HG03135 (cell line): ENCODE measurements around the gene THG1L.
A peak's percentile ranks its signal among the peaks of the same experiment; 100 is the strongest.
"Not testable (repeated sequence)": the region's sequence is repeated elsewhere in the genome, so short reads cannot be mapped to it uniquely, and the experiment has no call there.

Experiments used
- ATAC-seq: cut with Tn5 transposase; IDR thresholded peaks from one replicate; pipeline ENCODE4 v1.9.1; 2021; ENCODE audit warnings: mild to moderate bottlenecking, moderate library complexity; ENCODE audit not compliant: unreplicated experiment

THG1L gene

DNA sequence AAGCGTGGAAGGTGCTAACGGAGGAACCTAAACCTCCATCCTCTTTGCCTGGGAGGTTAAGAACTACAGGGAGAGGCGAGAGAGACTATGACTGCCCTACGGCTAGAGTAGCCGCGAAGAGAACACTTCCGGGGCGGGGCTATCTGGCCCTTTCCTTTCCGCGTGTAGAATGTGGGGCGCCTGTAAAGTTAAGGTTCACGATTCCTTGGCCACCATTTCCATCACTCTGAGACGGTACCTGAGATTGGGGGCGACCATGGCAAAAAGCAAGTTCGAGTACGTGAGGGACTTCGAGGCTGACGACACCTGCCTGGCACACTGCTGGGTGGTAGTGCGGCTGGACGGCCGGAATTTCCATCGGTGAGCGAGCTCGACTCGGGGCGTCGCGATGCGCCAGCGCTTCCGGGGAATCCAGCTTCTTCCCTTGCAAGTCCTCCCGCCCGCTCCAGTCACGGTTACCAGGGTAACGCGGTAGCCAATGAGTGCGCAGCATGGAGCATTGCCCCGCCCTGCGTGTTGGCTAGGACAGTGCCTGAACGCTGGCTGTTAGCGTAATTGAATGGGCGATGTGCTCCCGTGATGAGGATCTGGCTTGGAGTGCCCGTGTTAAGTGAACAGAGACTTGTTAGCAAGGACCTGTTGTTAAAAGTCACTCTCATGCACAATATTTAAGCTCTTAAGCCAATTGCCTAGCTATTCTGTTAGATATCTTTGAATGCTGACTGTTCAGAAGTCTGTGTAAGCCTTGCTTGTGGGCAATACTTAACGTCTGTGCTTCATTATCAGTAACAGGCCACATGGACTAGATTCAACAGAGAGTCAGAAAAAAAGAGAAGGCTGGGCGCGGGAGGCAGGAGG is at the start of gene THG1L:
THG1L (plus strand) TSS at position 149 of the 858 bp plus-strand sequence; CDS start at position 170, 21 bp downstream.
- peak; percentile 96 for ATAC-seq

DNA sequence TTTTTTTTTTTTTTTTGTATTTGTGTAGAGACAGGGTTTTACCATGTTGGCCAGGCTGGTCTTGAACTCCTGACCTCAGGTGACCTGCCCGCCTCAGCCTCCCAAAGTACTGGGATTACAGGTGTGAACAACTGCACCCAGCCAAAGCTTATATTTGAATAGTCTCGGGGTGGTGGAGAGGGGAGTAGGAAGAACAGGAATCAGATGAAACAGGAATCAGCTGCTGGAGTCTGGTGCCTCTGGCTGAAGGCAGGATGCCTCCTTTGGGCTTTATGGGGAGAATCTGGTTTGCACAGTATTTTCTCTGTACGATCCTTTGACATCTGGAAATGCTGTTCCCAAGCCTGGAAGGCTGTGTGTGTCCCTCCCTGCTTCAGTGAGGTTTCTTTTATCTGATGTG is 49.0 kb upstream of the THG1L start:
- ATAC-seq = no peak

DNA sequence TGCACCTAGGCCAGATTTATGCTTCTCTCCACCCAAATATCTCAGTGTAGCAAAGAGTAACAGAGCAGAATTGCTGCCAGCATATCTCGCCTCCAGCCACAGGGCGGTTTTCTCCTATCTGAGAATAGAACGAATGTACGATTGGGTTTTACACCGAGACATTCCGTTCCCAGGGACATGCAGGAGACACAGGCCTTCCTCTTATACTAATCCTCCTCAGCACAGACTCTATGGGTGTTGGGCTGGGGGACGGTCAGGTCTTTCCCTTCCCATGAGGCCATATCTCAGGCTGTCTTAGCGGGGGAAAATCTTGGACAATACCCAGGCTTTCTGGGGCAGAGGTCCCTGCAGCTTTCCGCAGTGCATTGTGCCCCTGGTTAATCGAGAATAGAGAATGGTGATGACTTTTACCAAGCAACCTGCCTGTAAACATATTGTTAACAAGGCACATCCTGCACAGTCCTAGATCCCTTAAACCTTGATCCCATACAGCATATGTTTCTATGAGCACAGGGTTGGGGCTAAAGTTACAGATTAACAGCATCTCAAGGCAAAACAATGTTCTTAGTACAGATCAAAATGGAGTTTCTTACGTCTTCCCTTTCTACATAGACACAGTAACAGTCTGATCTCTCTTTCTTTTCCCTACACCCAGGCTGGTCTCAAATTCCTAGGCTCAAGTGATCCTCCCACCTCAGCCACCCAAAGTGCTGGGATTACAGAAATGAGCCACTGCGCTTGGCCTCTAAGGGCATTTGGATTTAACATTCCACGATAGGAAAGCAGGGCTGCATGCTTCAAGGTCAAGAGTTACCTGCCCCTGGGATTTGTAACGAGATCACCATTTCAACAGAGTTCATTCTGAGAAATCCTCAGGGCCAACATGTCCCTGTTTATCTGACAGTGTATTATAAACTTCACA is 44.7 kb upstream of the THG1L start:
- ATAC-seq = not testable (repeated sequence)

DNA sequence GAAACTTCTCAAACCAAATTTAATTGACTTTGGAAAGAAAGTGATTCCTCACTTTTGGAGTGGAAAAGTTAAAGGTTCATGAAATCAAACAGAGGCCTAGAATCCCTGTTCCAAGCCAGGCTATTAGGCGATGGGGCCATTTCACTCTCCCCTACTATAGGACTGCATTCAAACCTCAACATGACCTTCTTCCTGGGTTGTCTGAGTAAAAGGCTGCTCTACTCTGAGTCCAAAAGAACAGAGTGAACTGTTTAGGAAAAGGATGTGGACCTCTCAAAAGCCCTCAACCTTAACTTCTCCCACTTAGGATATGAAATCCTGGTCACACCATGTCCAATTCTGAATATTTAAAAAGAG is 44.0 kb upstream of the THG1L start:
- no peak for ATAC-seq

DNA sequence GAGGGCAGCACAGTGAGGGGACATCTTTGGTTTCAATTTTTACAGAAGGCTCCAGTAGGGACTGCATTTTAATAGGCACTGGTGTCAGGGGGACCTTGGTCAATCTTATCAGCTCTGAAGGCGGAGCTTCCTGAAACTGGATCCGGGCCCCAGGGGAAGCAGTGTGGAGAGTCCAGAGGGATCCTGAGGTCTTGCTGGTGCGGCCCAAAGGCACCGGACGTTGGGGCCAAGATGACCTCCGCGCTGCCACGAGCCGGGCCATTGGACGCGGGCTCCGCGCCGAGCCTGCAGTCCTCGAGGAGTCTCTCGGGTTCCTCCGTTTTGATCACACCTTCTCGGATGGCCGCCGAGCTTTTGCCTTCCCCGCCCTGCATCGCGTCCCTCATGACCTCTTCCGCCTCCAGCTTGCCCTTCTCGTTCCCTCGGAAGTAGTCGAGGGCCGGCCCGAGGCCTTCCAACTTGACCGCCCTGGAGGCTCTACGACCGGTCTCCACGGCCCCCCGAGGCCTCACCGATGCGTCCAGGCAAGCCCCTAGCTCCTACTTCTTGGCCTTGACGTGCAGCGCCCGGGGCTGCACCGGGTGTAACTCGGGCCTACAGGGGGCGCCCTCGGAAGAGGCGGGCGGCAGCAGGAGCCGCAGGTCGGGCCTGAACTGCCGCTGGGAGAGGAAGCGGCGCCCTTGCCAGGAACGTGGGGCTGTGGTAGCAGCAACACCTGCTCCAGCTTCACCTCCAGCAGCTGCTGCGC is 41.1 kb upstream of the THG1L start:
- no peak for ATAC-seq

DNA sequence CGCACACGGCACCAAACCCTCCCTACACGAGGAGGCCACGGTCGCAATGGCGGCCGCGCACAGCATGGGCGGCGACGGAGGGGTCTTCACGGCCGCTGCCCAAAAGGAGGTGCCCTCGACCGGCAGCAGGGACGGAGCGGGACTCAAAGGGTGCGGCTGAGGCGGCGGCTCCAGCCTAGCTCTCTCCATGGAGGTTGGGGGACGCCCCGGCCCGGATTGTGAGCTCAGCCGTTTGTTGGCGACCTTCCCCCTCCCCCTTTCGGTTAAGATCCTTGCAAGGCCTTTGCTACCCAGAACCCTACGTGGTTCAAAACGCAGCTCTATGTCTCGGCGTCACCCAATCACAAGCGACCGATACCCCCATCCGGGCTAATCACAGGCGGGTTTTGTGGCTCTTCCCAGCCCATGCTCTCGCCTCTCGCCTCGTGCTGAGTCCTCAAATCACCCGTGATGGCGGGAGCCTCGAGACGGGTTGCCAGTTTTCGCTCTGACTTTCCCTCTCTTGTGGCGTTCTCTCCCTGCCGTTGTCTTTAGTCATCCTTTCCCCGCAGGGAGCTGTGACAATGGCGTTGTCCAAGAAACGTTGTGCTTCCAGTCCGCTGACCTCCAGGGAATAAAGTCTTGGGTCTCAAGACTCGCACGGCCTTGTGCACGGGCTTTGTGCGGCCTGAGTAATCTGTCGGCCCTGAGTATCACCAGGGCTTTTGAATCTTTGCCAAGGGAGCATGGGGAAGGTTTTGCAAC is 40.4 kb upstream of the THG1L start:
- no peak for ATAC-seq

DNA sequence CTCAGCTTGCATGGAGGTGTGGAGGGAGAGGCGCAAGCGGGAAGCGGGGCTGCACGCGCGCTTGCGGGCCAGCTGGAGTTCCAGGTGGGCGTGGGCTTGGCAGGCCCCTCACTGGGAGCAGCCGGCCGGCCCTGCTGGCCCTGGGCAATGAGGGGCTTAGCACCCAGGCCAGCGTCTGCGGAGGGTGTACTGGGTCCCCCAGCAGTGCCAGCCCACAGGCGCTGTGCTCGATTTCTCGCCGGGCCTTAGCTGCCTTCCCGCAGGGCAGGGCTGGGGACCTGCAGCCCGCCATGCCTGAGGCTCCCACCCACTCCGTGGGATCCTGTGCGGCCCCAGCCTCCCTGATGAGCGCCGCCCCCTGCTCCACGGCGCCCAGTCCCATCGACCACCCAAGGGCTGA is 37.4 kb upstream of the THG1L start:
- ATAC-seq = not testable (repeated sequence)

DNA sequence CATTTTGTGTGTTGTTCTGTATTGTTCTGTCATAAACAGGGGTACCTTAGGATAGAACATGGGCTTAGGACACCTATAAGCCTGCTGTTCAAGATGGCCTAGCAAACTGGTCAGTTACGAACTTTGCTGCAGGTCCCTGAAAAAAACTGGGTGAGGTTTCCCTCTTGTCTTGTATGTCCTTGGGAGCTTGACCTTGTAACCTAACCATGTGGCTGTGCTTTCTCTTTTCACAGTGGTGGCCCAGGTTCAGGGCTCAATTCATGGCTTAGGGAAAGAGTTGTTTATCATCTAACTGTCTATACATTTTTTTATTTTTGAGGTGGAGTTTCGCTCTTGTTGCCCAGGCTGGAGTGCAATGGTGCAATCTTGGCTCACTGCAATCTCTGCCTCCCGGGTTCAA is 35.1 kb upstream of the THG1L start:
- ATAC-seq = not testable (repeated sequence)

DNA sequence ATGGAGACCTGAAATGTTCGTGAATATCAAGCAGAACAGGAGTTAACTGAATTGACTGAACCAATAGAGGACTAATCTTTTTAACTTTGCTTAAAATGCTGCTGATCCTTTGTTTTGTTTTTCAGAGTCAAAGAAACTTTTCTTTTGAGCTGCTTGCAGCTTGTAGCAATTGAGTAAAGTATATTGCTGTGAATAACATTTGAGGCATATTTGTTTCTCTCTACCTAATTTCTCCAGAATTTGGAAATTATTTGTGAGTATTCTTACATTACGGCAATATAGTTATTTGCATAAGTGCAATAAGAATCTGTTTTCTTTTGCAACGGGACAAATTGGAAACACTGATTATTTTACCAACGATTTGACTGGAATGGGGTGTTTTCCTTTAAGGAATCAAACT is 32.5 kb upstream of the THG1L start:
- not testable (repeated sequence) for ATAC-seq

DNA sequence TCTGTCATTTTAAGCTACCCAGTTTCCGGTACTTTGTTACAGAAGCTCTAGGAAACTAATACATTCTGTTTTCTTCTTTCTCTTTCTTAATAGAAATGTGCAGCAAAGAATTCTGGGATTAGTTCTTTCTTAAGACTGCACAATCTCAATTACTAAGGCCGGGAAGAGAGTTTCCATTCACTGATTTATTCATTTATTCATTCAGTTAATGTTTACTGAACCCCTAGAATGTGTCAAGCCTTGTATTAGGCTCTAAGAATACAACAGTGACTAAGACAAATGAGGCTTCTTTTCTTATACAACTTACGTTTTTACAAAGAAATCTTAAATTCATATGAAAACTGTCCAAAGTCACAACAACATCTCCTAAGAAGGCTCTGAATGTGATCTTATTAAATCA is 27.5 kb upstream of the THG1L start:
- no peak for ATAC-seq

DNA sequence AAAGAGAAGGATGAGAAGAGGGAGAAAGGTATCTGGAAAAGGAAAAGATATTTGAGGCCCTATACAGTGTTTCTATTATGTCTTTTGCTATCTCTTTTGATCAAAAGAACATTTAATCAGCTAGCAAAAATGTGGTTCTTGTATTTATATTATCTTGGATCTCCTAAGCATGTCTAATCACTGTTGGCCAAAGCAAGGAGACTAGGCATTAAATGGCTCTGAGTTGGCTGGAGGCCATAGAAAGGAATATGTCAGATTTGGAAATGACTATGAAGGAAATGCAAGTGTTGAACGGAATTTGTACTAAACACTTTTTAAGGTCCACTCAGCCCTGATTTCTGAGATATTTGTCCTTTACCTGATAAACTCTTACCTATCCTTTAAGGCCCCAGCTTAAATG is 22.4 kb upstream of the THG1L start:
- ATAC-seq = no peak

DNA sequence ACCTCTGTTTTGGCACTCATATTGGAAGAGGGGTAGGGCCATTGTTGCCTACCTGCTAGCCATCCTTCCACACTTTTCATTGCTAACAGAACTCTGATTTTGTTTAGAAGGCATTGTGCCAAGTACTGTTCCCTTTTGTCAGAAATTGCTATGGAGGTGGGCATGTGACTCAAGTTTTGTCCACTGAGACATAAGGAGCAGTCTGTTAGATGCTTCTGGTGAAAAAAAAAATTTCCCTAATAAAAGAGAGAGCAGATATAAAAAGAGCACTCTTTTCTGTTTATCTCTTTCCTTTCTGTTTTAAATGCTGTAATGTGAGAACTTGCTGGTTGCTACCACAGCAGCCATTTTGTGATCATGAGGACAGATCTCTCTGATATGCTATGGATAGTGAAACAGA is 21.9 kb upstream of the THG1L start:
- ATAC-seq = no peak

DNA sequence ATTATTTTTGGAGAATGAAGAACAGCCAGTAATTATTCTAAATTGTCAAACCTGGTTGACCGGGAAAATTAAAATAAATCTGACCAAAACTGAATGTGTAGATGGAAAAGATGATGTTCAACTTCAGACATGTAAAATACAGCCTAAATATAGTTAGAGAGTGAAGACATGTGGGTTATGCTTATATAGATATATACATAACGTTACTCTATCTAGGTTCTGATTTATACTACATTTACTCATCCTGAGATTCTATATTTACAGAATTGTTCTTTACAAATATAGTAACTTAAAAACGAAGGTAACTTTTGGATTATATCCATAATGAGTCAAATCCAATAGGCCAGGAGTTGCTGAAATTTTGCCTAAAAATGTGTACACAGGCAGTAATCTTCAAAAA is 20.8 kb upstream of the THG1L start:
- ATAC-seq = no peak

DNA sequence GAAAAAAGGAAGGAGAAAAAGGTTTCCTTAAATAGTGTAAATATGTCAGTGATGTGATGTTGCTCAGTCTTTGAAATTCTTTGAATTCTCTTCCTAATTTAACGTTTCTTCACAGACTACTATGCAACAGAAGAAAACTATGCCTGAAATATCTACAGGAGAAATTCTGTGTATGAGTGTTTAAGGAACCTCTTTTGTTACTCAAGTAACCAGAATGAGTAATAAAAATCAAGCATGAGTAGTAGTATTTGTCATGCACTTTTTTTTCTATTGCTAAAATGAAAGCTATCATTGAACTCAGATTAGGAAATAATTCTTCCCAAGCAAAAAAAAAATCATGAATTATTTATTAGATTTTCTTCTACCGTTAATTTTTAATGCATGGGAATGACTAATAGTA is 20.3 kb upstream of the THG1L start:
- no peak for ATAC-seq

DNA sequence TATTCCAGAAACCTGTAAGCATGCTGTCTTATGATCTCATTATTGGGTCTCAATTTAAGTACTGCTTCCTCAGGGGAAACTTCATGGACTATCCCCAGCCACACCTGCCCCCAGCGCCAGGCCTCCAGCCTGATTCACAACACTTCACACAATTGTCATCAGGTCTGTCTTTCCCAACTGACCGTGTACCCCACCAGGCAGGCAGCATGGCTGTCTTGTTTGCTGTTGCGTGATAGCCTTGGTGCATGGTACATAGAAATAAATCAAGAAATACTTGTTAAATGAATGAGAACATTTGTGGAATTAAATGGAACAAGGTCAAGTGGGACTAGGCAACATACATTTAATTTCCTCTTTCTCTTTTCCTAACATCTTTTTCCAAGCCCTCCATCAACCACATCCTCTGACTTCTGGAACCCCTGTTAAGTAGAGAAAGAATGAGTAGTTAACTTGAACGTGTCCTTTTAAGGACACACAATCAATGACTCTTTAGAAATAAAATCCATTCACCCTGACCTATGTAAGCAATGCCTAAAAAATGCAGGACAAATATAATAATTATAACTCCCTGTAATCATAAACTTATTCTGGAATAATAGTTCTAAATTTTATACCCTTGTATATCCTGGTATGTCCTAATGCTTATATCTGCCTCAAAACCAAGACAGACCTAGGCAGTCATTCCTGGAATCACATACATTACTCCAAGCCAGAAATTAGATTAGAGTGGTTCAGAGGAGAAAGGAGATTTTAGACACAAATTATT is 17.2 kb upstream of the THG1L start:
- no peak for ATAC-seq

DNA sequence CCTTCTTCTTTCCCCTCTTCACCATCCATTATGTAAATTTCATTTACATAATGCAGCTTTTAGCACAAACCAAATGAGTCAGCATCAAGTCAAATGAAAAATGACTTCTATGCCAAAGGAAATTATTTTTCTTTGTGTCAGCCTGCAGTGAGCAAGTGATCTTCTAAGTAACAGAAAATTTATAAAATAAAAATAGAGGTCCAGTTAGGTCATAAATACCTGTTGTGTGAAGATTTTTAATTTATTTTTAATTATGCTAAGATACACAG is 16.7 kb upstream of the THG1L start:
- ATAC-seq = no peak

DNA sequence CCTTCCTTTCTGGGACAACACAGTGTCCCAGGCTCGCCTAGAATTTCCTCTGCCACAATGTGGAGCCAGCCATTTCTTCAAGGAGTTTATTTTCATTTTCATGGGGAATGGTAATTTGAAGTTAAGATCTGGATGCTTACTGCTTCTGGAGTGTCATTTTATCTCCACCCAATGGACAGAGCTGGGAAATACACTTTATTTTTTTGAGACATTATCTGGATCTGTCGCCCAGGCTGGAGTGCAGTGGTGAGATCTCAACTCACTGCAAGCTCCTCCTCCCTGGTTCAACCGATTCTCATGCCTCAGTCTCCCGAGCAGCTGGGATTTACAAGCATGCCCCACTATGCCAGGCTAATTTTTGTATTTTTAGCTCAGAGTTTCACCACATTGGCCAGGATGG is 12.7 kb upstream of the THG1L start:
- ATAC-seq = no peak

DNA sequence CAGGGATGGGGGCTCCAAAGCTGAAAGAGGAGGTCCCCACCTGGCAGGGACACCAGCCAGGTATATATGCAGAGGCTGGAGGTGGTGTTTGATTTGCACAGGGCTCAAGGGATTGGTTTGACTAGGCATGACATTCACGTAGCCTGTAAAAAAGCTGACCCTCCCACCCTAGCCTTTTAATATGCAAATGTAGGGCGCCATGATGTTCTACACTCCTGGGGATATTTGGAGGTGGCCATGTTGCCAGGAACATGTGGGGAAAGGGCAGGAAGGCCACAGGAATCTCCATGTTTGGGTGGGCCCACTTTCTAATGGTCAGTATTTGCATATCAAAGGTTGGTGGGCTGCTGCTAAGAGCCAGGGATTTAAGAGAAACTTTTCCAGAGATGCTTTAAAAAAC is 12.0 kb upstream of the THG1L start:
- ATAC-seq = no peak

DNA sequence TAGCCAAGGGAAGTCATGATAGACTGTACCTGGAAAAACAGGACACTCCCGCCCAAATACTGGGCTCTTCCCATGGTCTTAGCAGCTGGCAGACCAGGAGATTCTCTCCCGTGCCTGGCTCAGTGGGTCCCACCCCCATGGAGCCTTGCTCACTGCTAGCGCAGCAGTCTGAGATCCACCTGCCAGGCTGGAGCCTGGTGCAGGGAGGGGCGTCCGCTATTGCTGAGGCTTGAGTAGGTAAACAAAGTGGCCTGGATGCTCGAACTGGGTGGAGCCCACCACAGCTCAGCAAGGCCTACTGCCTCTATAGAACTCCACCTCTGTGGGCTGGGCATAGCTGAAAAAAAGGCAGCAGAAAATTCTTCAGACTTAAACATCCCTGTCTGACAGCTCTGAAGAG is 10.1 kb upstream of the THG1L start:
- no peak for ATAC-seq

DNA sequence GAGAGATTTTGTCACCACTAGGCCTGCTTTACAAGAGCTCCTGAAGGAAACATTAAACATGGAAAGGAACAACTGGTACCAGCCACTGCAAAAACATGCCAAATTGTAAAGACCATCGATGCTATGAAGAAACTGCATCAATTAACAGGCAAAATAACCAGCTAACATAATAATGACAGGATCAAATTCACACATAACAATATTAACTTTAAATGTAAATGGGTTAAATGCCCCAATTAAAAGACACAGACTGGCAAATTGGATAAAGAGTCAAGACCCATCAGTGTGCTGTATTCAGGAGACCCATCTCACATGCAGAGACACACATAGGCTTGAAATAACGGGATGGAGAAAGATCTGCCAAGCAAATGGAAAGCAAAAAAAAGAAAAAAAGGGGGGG is 8.3 kb upstream of the THG1L start:
- not testable (repeated sequence) for ATAC-seq
